HepG2 (cell line): ENCODE measurements around the gene NDUFS2. TPM values are rescaled to one million over a fixed set of nuclear protein-coding genes. Genes with fewer than 3 reads are reported as not detected.

Experiments used
- CTCF ChIP-seq: sonication (generic); formaldehyde crosslinking; IDR thresholded peaks from 2 replicates; pipeline ENCODE4 v1.5.0; 2020; ENCODE audit warnings: mild to moderate bottlenecking, missing genetic modification reagents, moderate library complexity
- ETS1 ChIP-seq: sonication (generic); formaldehyde crosslinking; IDR thresholded peaks from 2 replicates; pipeline ENCODE4 v1.4.0; 2020; ENCODE audit warnings: missing genetic modification reagents
- FOXJ3 ChIP-seq: sonication (generic); formaldehyde crosslinking; IDR thresholded peaks from 2 replicates; pipeline ENCODE4 v1.4.0; 2020; ENCODE audit warnings: missing genetic modification reagents, mild to moderate bottlenecking, borderline replicate concordance
- GATAD1 ChIP-seq: IDR thresholded peaks from 2 replicates; pipeline ENCODE4 v1.6.1; 2016; ENCODE audit warnings: missing genetic modification reagents, missing compliant biosample characterization
- HDAC6 ChIP-seq: fragments of 200-600 bp; sonication (generic); IDR thresholded peaks from 2 replicates; pipeline ENCODE4 v1.7.0; 2017; ENCODE audit warnings: mild to moderate bottlenecking, antibody characterized with exemption, low read length, low read depth
- IKZF1 ChIP-seq: fragments of 450-650 bp; IDR thresholded peaks from 2 replicates; pipeline ENCODE4 v1.7.1; 2016
- KDM2A ChIP-seq: sonication (generic); formaldehyde crosslinking; IDR thresholded peaks from 2 replicates; pipeline ENCODE4 v1.4.0; 2020; ENCODE audit warnings: low read depth, missing genetic modification reagents, borderline replicate concordance
- MIER2 ChIP-seq: IDR thresholded peaks from 2 replicates; pipeline ENCODE4 v1.6.1; 2016; ENCODE audit warnings: missing biosample characterization, missing genetic modification reagents
- MTA1 ChIP-seq: sonication (generic); formaldehyde crosslinking; IDR thresholded peaks from 2 replicates; pipeline ENCODE4 v1.4.0; 2020; ENCODE audit warnings: missing genetic modification reagents, mild to moderate bottlenecking, borderline replicate concordance
- MXD1 ChIP-seq: sonication (generic); formaldehyde crosslinking; IDR thresholded peaks from 2 replicates; pipeline ENCODE4 v1.4.0; 2020; ENCODE audit warnings: mild to moderate bottlenecking, missing genetic modification reagents
- NPAS2 ChIP-seq: sonication (generic); formaldehyde crosslinking; IDR thresholded peaks from 2 replicates; pipeline ENCODE4 v1.8.0; 2022; ENCODE audit warnings: mild to moderate bottlenecking, missing genetic modification reagents, borderline replicate concordance
- PAF1 ChIP-seq: IDR thresholded peaks from 2 replicates; pipeline ENCODE4 v1.6.1; 2016; ENCODE audit warnings: missing genetic modification reagents, missing compliant biosample characterization
- REL ChIP-seq: sonication (generic); formaldehyde crosslinking; conservative IDR thresholded peaks from 2 replicates; pipeline ENCODE4 v1.8.0; 2022; ENCODE audit warnings: mild to moderate bottlenecking, missing genetic modification reagents, moderate library complexity
- SP1 ChIP-seq, 2 experiments: fragments of 450-650 bp in 1 of 2; sonication (generic) in 1 of 2; formaldehyde crosslinking in 1 of 2; IDR thresholded peaks; 2 replicates each; pipeline versions ENCODE4 v1.4.0 to v1.6.1; 2016 to 2020; ENCODE audit warnings: missing genetic modification reagents in 1 of 2
- TBX3 ChIP-seq: fragments of 450-650 bp; IDR thresholded peaks from 2 replicates; pipeline ENCODE4 v1.6.1; 2017; ENCODE audit warnings: antibody characterized with exemption, mild to moderate bottlenecking, inconsistent platforms, borderline replicate concordance
- TGIF2 ChIP-seq: IDR thresholded peaks from 2 replicates; pipeline ENCODE4 v1.6.1; 2016; ENCODE audit warnings: control low read depth, missing compliant biosample characterization
- ZBTB8A ChIP-seq: sonication (generic); formaldehyde crosslinking; IDR thresholded peaks from 2 replicates; pipeline ENCODE4 v1.4.0; 2020; ENCODE audit warnings: mild to moderate bottlenecking, low read depth, missing genetic modification reagents, borderline replicate concordance
- ZKSCAN8 ChIP-seq: IDR thresholded peaks from 2 replicates; pipeline ENCODE4 v1.6.1; 2016; ENCODE audit warnings: borderline replicate concordance, missing genetic modification reagents, missing compliant biosample characterization
- ZNF281 ChIP-seq: sonication (generic); formaldehyde crosslinking; IDR thresholded peaks from 2 replicates; pipeline ENCODE4 v1.4.0; 2020; ENCODE audit warnings: missing genetic modification reagents, borderline replicate concordance
- ZNF484 ChIP-seq: sonication (generic); formaldehyde crosslinking; IDR thresholded peaks from 2 replicates; pipeline ENCODE4 v1.5.1; 2020; ENCODE audit warnings: mild to moderate bottlenecking, low read depth, missing genetic modification reagents, borderline replicate concordance
- ZNF703 ChIP-seq: sonication (generic); formaldehyde crosslinking; IDR thresholded peaks from 2 replicates; pipeline ENCODE4 v1.5.1; 2020; ENCODE audit warnings: missing genetic modification reagents, mild to moderate bottlenecking, moderate library complexity, borderline replicate concordance
- ZNF772 ChIP-seq: sonication (generic); formaldehyde crosslinking; IDR thresholded peaks from 2 replicates; pipeline ENCODE4 v1.5.0; 2020; ENCODE audit warnings: mild to moderate bottlenecking, missing genetic modification reagents
- polyA plus RNA-seq, 8 experiments: library from polyadenylated mRNA; depleted of rRNA in 3 of 8; stranded (reverse) in 7 of 8; unstranded in 1 of 8; fragments of >200 nt; fragmentation: Illumina TruSeq in 4 of 8; extraction: Trizol in 4 of 8; gene quantifications; 2 replicates each; pipeline versions ENCODE4 v1.2.1 to v1.2.3, GENCODE V29; 2011 to 2016; ENCODE audit warnings: low read depth in 4 of 8, missing spikeins in 1 of 8, mixed read lengths in 1 of 8; ENCODE audit not compliant: insufficient read depth in 1 of 8
- total RNA-seq, 5 experiments: library from RNA; depleted of rRNA; stranded (reverse); fragments of >200 nt; fragmentation: Illumina TruSeq; extraction: Trizol; gene quantifications; 2 replicates each; pipeline ENCODE4 v1.2.3, GENCODE V29; 2016; ENCODE audit warnings: low read depth in 1 of 5

The NDUFS2 gene
- total and polyA plus RNA-seq, 2 of the 13 experiments (the other 11 are each of a cell fraction or from before 2014, with no cell fraction given) = 89.9 to 118 TPM

GRCh38 chr1:161159087-161159912, 42.9 kb upstream of the NDUFS2 start, which contains the start of gene USP21 (continued):
- TF ChIP-seq CTCF = no peak
- TF ChIP-seq ZNF281 = no peak
- TF ChIP-seq TGIF2 = no peak
- peak; percentile 95 for TF ChIP-seq KDM2A (CRISPR knock-in tag)
- TF ChIP-seq ZBTB8A (CRISPR knock-in tag) = no peak
- peak; percentile 58; the same call in 1 of the 2 replicates for TF ChIP-seq ZNF772 (CRISPR knock-in tag)
- no peak for TF ChIP-seq SP1 (IDR thresholded peaks at IDR 0.05)
- peak; percentile 75 for TF ChIP-seq SP1 (CRISPR knock-in tag; IDR thresholded peaks at IDR 0.05)
- no peak for TF ChIP-seq PAF1
- no peak for TF ChIP-seq MTA1 (CRISPR knock-in tag)
- TF ChIP-seq ZKSCAN8 = no peak
- TF ChIP-seq MXD1 (CRISPR knock-in tag) = peak; percentile 54
- no peak for TF ChIP-seq HDAC6
- TF ChIP-seq ZNF703 (CRISPR knock-in tag) = no peak; the same call in 1 of the 2 replicates
- no peak for TF ChIP-seq ZNF484 (CRISPR knock-in tag)
- TF ChIP-seq MIER2 = 0 out of 2 replicates have a peak, but pooled peaks have one; percentile 28
- no peak for TF ChIP-seq FOXJ3
- no peak for TF ChIP-seq REL (CRISPR knock-in tag)
- no peak for TF ChIP-seq IKZF1
- no peak for TF ChIP-seq TBX3
- no peak for TF ChIP-seq ETS1 (CRISPR knock-in tag)
- TF ChIP-seq GATAD1 (CRISPR knock-in tag) = peak; percentile 78
- no peak for TF ChIP-seq NPAS2 (CRISPR knock-in tag)
